ENCODE measurements around the gene EXPH5.
"Not testable (repeated sequence)": the region's sequence is repeated elsewhere in the genome, so short reads cannot be mapped to it uniquely, and the experiment has no call there.

EXPH5 gene

GRCh38 chr11:108593214-108593922 is at the start of gene EXPH5:
TSS of gene EXPH5 (minus strand) at chr11:108593768. CDS start at chr11:108593536, 232 bp downstream.
- peak; percentile 93 for DNase-seq (ENCODE audit: low spot score)

- DNase-seq (ENCODE audit: low spot score) = not testable (repeated sequence)
Observed at GRCh38 chr11:108641752-108642151, 48.2 kb upstream of the EXPH5 start.

- DNase-seq (ENCODE audit: low spot score) = no peak
Observed at GRCh38 chr11:108639146-108639545, 45.6 kb upstream of the EXPH5 start.

DNA sequence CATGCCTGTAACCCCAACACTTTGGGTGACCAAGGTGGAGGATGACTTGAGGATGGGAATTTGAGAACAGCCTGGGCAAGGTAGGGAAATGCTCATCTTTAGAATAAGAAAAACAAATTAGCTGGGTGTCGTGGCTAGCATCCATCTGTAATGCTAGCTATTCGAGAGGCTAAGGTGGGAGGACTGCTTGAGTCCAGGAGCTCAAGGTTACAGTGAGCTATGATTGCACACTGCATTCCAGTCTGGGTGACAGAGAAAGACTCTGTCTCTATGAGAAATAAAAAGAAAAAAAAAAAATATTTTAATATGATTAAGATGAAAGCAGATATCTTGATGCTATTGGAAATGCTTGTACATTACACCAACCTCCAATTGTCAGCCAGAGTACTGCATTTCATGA is 42.7 kb upstream of the EXPH5 start:
- no peak for DNase-seq (ENCODE audit: low spot score)

DNA sequence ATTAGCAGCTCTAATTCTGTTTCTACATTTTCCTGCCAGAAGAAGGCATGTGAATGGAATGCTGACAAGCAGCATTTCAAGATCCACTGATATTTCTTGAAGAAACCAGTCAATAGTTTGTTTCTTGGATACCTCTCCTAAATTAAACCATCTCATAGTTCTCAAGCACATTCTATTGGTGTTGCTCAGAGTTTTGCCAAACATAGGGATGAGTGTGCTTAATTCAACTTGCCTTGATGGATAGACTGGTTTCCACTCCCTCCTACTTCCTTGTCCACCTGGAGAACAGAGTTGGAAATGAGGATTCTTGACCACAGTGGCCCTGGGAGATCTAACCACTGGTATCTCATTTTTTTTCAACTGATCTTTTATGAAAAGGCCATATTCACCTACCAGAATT is 41.5 kb upstream of the EXPH5 start:
- DNase-seq (ENCODE audit: low spot score) = no peak

DNA sequence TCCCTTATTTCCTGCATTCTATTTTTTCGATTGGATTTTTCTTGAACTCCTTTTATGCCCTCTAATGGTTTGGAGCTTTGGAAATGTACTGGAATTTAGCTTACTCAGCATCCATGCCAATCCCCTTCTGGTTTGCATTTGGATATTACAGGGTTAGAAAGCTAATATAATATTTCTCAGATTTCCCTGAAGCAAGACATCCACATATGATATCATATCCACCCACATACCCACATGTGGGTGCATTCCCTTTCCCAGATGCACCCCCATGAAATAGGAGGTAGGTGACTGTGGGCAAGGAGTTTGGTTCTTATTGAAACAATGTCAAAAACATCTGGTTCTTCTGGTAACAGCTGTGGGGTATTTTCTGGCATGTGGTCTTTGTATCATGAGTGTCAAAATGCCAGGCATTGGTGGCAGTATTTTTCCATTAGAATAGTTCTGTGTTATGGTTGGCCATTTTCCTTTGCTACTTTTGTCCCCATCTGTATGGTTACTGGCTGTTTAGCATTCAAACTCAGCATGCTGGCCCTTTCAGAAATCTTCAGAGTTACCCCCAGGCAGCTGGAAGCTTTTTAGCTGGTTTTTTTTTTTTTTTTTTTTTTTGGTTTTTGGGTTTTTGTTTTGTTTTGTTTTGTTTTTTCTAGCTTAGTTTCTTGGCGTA is 38.6 kb upstream of the EXPH5 start:
- no peak for DNase-seq (ENCODE audit: low spot score)

- DNase-seq (ENCODE audit: low spot score) = no peak
Observed at GRCh38 chr11:108629274-108629673, 35.7 kb upstream of the EXPH5 start.

DNA sequence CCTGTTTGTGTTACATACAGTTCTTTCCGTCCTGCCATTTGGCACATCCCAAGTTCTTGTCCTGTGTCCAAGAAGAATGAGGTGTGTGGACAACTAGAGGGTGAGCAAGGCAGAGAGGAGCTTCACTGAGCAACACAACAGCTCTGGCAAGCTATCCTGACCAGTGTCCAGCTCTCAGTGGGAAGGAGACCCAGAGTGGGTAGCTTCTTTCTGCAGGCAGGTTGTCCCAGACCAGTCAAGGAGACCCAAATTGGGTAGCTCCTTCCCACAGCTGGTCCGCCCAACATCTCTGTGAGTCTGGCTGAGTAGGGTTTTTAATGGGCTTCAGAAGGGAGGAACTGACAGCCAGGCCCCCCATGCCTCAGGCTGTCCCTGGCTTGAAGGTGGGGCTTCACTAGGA is 35.2 kb upstream of the EXPH5 start:
- no peak for DNase-seq (ENCODE audit: low spot score)

DNA sequence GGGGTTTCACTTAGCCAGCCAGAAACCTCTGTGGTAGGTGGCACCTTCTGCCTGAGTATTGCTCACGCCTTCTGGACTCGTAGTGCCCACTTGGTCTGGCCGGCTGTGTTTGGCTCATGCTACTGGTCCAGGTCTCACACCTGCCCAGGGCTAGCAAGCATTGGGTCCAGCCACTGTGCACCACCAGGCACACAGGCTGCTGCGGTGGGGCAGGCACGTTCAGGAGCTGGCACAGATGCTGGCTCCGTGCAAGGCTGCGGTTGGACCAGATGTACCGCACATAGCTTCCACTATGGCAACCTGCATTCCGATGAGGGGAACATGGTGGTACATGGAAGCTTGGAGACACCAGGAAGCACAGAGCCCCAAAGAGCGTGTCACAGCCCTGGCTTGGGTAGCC is 34.8 kb upstream of the EXPH5 start:
- no peak for DNase-seq (ENCODE audit: low spot score)

- no peak for DNase-seq (ENCODE audit: low spot score)
Observed at GRCh38 chr11:108624196-108624925, 30.8 kb upstream of the EXPH5 start.

- DNase-seq (ENCODE audit: low spot score) = no peak
Observed at GRCh38 chr11:108622341-108622740, 28.8 kb upstream of the EXPH5 start.

- DNase-seq (ENCODE audit: low spot score) = no peak
Observed at GRCh38 chr11:108620958-108621772, 27.6 kb upstream of the EXPH5 start.

DNA sequence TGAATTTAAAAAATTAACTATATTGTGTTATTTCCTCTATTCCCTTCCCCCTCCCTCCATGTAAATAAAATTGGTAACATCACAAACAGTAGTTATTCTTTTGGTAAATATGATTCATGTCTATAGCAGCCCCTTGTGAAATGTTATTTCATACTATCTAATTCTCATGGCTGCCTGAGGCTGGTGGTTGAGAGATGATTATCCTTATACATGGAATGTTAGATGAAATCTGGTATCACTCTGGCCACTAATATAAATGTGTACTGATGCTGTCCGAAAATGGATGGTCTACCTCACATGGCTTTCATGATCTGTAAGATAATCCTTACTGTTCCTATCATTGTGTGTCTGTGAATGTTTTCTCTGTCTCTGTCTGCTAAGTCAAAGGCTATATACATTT is 25.0 kb upstream of the EXPH5 start:
- DNase-seq (ENCODE audit: low spot score) = no peak

- DNase-seq (ENCODE audit: low spot score) = no peak
Observed at GRCh38 chr11:108617055-108617454, 23.5 kb upstream of the EXPH5 start.

GRCh38 chr11:108616549-108616948 is 23.0 kb upstream of the EXPH5 start:
- no peak for DNase-seq (ENCODE audit: low spot score)

DNA sequence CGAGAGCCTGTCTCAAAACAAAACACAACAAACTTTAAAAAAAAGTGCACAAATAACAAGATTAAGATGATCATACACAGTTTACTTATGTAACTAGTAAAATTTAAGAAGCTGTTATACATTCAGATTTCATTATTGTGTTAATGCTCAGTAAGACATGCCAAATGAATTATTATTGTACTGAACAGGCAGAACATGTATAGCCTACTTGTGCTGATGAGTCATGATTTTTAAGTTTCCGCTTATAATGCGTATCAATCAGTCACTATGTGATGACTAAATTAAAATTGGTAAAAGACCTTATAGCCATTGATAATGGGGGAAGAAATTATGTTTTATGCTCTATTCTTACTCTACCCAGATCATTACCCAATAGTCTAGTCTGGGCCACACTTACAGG is 20.5 kb upstream of the EXPH5 start:
- no peak for DNase-seq (ENCODE audit: low spot score)

- no peak for DNase-seq (ENCODE audit: low spot score)
Observed at GRCh38 chr11:108609682-108610081, 16.1 kb upstream of the EXPH5 start.

GRCh38 chr11:108608548-108608947 is 15.0 kb upstream of the EXPH5 start:
- no peak for DNase-seq (ENCODE audit: low spot score)

DNA sequence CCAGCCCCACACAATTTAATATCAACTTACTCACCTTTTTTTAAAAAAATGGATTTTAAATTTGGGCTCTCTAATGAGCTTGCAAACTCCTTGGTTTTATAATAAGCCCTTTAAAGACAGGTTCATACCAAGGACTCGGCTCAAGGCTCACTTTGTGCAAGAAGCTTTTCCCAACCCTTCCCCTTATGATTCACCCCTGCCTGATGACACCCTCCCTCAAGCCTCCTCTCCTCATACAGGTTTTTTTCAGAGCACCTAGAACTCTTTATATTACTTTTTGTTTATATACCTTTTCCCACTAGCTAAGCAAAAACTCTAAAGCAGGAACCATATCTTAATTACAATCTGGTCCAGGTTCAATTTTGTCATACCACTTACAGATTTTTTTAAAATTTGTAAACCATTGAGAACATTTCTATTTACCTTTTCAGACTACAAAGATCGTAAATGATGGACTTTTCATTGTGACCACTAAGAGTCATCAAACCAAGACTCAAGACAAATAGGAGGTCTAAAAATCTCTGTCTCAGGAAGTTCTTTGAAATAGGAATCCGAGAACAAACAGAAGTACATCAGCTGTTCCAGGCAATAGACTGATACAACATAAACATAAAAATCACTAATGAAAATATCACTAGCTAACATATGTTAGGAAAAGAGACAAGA is 13.1 kb upstream of the EXPH5 start:
- no peak for DNase-seq (ENCODE audit: low spot score)

- no peak for DNase-seq (ENCODE audit: low spot score)
Observed at GRCh38 chr11:108606070-108606469, 12.5 kb upstream of the EXPH5 start.

- not testable (repeated sequence) for DNase-seq (ENCODE audit: low spot score)
Observed at GRCh38 chr11:108602818-108603217, 9.2 kb upstream of the EXPH5 start.

DNA sequence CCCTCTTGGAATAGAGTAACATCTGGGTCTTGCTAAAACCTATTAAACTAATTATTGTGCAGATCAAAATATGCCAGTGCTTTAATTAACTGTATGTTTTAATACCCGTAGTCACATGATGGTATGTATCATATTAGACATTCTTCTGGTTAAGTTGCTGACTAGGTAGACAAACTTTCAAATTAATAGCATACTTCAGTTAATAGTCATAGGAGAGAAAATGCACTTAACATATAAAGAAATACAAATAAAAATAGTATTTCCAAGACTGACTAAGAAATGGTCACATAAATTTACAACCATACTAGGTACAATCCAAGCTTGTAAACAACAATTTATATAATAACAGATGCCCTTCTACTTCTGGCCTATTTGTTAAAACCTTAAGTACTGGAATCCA is 7.6 kb upstream of the EXPH5 start:
- no peak for DNase-seq (ENCODE audit: low spot score)

Data from CD4-positive, alpha-beta T cell treated with Interleukin-2 at 100 ng/mL for 4 hours (primary cell).